HepG2 (cell line): ENCODE measurements around the gene HS3ST2. TPM values are rescaled to one million over a fixed set of nuclear protein-coding genes. Genes with fewer than 3 reads are reported as not detected.

Source experiments
- CBX1 ChIP-seq: IDR thresholded peaks from one replicate; pipeline ENCODE4 v1.6.1; 2016; ENCODE audit warnings: antibody characterized with exemption, low read depth
- MEIS2 ChIP-seq: sonication (generic); formaldehyde crosslinking; IDR thresholded peaks from 2 replicates; pipeline ENCODE4 v1.9.0; 2021; ENCODE audit warnings: mild to moderate bottlenecking, missing genetic modification reagents
- NONO ChIP-seq, 2 experiments: fragments of 450-650 bp in 1 of 2; sonication (generic) in 1 of 2; formaldehyde crosslinking in 1 of 2; IDR thresholded peaks in 1 of 2; conservative IDR thresholded peaks in 1 of 2; 2 replicates each; pipeline versions ENCODE4 v1.6.1 to v1.8.0; 2017 to 2022; ENCODE audit warnings: mild to moderate bottlenecking in 1 of 2, missing genetic modification reagents in 1 of 2, moderate library complexity in 1 of 2
- PAX8 ChIP-seq: sonication (generic); formaldehyde crosslinking; IDR thresholded peaks from 2 replicates; pipeline ENCODE4 v1.8.0; 2022; ENCODE audit warnings: mild to moderate bottlenecking, missing genetic modification reagents, borderline replicate concordance
- RAD21 ChIP-seq: fragments of 450-650 bp; formaldehyde crosslinking; IDR thresholded peaks from 2 replicates; pipeline ENCODE4 v1.5.0; 2020; ENCODE audit warnings: mild to moderate bottlenecking
- ZNF256 ChIP-seq: sonication (generic); formaldehyde crosslinking; conservative IDR thresholded peaks from 2 replicates; pipeline ENCODE4 v1.4.0; 2020; ENCODE audit warnings: missing genetic modification reagents
- ZNF317 ChIP-seq: sonication (generic); formaldehyde crosslinking; IDR thresholded peaks from 2 replicates; pipeline ENCODE4 v1.5.0; 2020; ENCODE audit warnings: mild to moderate bottlenecking, missing genetic modification reagents
- ZNF644 ChIP-seq: IDR thresholded peaks from 2 replicates; pipeline ENCODE4 v1.6.1; 2016; ENCODE audit warnings: low read depth
- ZNF839 ChIP-seq: sonication (generic); formaldehyde crosslinking; IDR thresholded peaks from 2 replicates; pipeline ENCODE4 v1.4.0; 2020; ENCODE audit warnings: missing genetic modification reagents, mild to moderate bottlenecking, borderline replicate concordance
- ZSCAN20 ChIP-seq: sonication (generic); formaldehyde crosslinking; IDR thresholded peaks from 2 replicates; pipeline ENCODE4 v1.4.0; 2020; ENCODE audit warnings: missing genetic modification reagents, mild to moderate bottlenecking, borderline replicate concordance
- polyA plus RNA-seq, 8 experiments: library from polyadenylated mRNA; depleted of rRNA in 3 of 8; stranded (reverse) in 7 of 8; unstranded in 1 of 8; fragments of >200 nt; fragmentation: Illumina TruSeq in 4 of 8; extraction: Trizol in 4 of 8; gene quantifications; 2 replicates each; pipeline versions ENCODE4 v1.2.1 to v1.2.3, GENCODE V29; 2011 to 2016; ENCODE audit warnings: low read depth in 4 of 8, missing spikeins in 1 of 8, mixed read lengths in 1 of 8; ENCODE audit not compliant: insufficient read depth in 1 of 8
- total RNA-seq, 5 experiments: library from RNA; depleted of rRNA; stranded (reverse); fragments of >200 nt; fragmentation: Illumina TruSeq; extraction: Trizol; gene quantifications; 2 replicates each; pipeline ENCODE4 v1.2.3, GENCODE V29; 2016; ENCODE audit warnings: low read depth in 1 of 5
- TF ChIP-seq, protein P1 (sequence below): sonication (generic); formaldehyde crosslinking; IDR thresholded peaks from 2 replicates; pipeline ENCODE4 v1.4.0; 2020; ENCODE audit warnings: missing genetic modification reagents
- TF ChIP-seq, protein P2 (sequence below): sonication (generic); formaldehyde crosslinking; conservative IDR thresholded peaks from 2 replicates; pipeline ENCODE4 v1.4.0; 2020; ENCODE audit warnings: missing genetic modification reagents
- TF ChIP-seq, protein P3 (sequence below): sonication (generic); formaldehyde crosslinking; IDR thresholded peaks from 2 replicates; pipeline ENCODE4 v1.8.0; 2022; ENCODE audit warnings: mild to moderate bottlenecking, missing genetic modification reagents
- TF ChIP-seq, protein P4 (sequence below): sonication (generic); formaldehyde crosslinking; IDR thresholded peaks from 2 replicates; pipeline ENCODE4 v1.4.0; 2020; ENCODE audit warnings: missing genetic modification reagents
- TF ChIP-seq, protein P5 (sequence below): sonication (generic); formaldehyde crosslinking; IDR thresholded peaks from 2 replicates; pipeline ENCODE4 v1.5.0; 2020; ENCODE audit warnings: mild to moderate bottlenecking, missing genetic modification reagents
- TF ChIP-seq, protein P6 (sequence below): sonication (generic); formaldehyde crosslinking; IDR thresholded peaks from 2 replicates; pipeline ENCODE4 v1.9.0; 2022; ENCODE audit warnings: low read depth, missing genetic modification reagents

HS3ST2 gene
- total and polyA plus RNA-seq, 2 of the 13 experiments (the other 11 are each of a cell fraction or from before 2014, with no cell fraction given), result not detected

DNA sequence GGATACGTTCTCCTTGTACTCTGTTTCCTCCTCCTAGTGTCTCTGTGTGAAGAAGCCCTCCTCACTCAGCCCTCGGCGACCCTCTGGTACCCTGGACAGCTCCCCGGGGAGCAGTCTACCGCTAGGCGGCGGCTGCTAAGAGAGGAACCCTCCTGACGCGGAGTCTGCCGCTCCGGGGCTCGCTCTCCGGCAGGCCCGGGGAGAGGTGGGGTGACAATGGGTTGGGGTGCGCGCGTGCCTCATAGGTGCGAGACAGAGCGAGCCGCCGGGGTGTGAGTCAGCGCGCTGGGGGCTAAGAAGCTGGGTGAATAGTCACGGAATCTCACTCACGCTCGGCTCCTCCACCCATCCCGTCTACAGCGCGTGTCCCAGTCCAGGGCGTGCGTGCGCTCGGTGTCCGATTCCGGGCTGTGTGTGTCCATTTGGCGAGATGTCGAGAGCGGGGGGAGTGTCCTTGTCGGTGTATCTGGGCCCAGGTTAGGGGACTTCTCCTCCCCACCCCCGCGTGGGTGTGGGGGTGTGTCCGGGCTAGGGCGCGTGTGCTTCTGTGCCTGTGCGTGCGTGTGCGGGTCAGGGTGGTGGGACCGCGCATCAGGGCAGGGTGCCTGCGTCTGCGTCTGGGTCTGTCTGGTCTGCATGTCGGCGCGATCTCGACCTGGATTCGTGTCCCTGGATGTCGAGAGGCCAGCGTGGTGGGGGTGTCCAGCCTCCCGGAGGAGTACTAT, 577 bp upstream of the HS3ST2 start (continued):
- TF ChIP-seq, protein P1, sequence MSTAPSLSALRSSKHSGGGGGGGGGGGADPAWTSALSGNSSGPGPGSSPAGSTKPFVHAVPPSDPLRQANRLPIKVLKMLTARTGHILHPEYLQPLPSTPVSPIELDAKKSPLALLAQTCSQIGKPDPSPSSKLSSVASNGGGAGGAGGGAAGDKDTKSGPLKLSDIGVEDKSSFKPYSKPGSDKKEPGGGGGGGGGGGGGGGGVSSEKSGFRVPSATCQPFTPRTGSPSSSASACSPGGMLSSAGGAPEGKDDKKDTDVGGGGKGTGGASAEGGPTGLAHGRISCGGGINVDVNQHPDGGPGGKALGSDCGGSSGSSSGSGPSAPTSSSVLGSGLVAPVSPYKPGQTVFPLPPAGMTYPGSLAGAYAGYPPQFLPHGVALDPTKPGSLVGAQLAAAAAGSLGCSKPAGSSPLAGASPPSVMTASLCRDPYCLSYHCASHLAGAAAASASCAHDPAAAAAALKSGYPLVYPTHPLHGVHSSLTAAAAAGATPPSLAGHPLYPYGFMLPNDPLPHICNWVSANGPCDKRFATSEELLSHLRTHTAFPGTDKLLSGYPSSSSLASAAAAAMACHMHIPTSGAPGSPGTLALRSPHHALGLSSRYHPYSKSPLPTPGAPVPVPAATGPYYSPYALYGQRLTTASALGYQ, result no peak
- TF ChIP-seq RAD21 (CRISPR knock-in tag), result peak; percentile 73; the same call in 1 of the 2 replicates
- TF ChIP-seq, protein P2, sequence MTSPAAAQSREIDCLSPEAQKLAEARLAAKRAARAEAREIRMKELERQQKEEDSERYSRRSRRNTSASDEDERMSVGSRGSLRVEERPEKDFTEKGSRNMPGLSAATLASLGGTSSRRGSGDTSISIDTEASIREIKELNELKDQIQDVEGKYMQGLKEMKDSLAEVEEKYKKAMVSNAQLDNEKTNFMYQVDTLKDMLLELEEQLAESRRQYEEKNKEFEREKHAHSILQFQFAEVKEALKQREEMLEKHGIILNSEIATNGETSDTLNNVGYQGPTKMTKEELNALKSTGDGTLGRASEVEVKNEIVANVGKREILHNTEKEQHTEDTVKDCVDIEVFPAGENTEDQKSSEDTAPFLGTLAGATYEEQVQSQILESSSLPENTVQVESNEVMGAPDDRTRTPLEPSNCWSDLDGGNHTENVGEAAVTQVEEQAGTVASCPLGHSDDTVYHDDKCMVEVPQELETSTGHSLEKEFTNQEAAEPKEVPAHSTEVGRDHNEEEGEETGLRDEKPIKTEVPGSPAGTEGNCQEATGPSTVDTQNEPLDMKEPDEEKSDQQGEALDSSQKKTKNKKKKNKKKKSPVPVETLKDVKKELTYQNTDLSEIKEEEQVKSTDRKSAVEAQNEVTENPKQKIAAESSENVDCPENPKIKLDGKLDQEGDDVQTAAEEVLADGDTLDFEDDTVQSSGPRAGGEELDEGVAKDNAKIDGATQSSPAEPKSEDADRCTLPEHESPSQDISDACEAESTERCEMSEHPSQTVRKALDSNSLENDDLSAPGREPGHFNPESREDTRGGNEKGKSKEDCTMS (CRISPR knock-in tag), result peak; percentile 96
- no peak for TF ChIP-seq ZNF839
- TF ChIP-seq NONO (IDR thresholded peaks at IDR 0.05), result no peak
- peak; percentile 45; the same call in 1 of the 2 replicates for TF ChIP-seq NONO (CRISPR knock-in tag; conservative IDR thresholded peaks at IDR 0.05)
- TF ChIP-seq MEIS2 (CRISPR knock-in tag), result peak; percentile 84
- TF ChIP-seq, protein P3, sequence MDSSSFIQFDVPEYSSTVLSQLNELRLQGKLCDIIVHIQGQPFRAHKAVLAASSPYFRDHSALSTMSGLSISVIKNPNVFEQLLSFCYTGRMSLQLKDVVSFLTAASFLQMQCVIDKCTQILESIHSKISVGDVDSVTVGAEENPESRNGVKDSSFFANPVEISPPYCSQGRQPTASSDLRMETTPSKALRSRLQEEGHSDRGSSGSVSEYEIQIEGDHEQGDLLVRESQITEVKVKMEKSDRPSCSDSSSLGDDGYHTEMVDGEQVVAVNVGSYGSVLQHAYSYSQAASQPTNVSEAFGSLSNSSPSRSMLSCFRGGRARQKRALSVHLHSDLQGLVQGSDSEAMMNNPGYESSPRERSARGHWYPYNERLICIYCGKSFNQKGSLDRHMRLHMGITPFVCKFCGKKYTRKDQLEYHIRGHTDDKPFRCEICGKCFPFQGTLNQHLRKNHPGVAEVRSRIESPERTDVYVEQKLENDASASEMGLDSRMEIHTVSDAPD (CRISPR knock-in tag), result no peak
- TF ChIP-seq, protein P4, sequence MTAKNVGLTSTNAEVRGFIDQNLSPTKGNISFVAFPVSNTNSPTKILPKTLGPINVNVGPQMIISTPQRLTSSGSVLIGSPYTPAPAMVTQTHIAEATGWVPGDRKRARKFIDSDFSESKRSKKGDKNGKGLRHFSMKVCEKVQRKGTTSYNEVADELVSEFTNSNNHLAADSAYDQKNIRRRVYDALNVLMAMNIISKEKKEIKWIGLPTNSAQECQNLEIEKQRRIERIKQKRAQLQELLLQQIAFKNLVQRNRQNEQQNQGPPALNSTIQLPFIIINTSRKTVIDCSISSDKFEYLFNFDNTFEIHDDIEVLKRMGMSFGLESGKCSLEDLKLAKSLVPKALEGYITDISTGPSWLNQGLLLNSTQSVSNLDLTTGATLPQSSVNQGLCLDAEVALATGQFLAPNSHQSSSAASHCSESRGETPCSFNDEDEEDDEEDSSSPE (CRISPR knock-in tag), result 0 out of 2 replicates have a peak, but pooled peaks have one; percentile 52
- TF ChIP-seq, protein P5, sequence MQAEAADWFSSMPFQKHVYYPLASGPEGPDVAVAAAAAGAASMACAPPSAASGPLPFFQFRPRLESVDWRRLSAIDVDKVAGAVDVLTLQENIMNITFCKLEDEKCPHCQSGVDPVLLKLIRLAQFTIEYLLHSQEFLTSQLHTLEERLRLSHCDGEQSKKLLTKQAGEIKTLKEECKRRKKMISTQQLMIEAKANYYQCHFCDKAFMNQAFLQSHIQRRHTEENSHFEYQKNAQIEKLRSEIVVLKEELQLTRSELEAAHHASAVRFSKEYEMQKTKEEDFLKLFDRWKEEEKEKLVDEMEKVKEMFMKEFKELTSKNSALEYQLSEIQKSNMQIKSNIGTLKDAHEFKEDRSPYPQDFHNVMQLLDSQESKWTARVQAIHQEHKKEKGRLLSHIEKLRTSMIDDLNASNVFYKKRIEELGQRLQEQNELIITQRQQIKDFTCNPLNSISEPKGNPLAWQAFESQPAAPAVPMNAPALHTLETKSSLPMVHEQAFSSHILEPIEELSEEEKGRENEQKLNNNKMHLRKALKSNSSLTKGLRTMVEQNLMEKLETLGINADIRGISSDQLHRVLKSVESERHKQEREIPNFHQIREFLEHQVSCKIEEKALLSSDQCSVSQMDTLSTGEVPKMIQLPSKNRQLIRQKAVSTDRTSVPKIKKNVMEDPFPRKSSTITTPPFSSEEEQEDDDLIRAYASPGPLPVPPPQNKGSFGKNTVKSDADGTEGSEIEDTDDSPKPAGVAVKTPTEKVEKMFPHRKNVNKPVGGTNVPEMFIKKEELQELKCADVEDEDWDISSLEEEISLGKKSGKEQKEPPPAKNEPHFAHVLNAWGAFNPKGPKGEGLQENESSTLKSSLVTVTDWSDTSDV (CRISPR knock-in tag), result no peak
- TF ChIP-seq ZSCAN20, result peak; percentile 65; the same call in 1 of the 2 replicates
- TF ChIP-seq, protein P6, sequence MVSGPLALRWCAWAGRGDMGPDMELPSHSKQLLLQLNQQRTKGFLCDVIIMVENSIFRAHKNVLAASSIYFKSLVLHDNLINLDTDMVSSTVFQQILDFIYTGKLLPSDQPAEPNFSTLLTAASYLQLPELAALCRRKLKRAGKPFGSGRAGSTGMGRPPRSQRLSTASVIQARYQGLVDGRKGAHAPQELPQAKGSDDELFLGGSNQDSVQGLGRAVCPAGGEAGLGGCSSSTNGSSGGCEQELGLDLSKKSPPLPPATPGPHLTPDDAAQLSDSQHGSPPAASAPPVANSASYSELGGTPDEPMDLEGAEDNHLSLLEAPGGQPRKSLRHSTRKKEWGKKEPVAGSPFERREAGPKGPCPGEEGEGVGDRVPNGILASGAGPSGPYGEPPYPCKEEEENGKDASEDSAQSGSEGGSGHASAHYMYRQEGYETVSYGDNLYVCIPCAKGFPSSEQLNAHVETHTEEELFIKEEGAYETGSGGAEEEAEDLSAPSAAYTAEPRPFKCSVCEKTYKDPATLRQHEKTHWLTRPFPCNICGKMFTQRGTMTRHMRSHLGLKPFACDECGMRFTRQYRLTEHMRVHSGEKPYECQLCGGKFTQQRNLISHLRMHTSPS (CRISPR knock-in tag), result no peak
- TF ChIP-seq ZNF317 (CRISPR knock-in tag), result peak; percentile 36; the same call in 1 of the 2 replicates
- no peak for TF ChIP-seq PAX8
- TF ChIP-seq ZNF644, result no peak
- TF ChIP-seq CBX1, result no peak
- TF ChIP-seq ZNF256 (CRISPR knock-in tag), result peak; percentile 83; the same call in 1 of the 2 replicates
